ENCODE measurements around the gene DYNC2H1.

Gene DYNC2H1

GRCh38 chr11:103413266-103413888, 304.2 kb downstream of the DYNC2H1 start:
- Histone ChIP-seq H3K4me1 (ENCODE audit: insufficient read depth, low read length) (no peaks in the 10 kb centered on the region), H3K4me3 (ENCODE audit: low read length) (no peak overlapping the region), H3K9ac (ENCODE audit: low read depth, low read length) (no peak overlapping the region), H3K9me3 (ENCODE audit: insufficient read depth, low read depth, low read length) (no peaks in the 10 kb centered on the region), H3K27me3 (ENCODE audit: insufficient read depth, low read length) (no peaks in the 10 kb centered on the region), H3K36me3 (ENCODE audit: insufficient read depth, low read length) (no peaks in the 10 kb centered on the region), H3K27ac (ENCODE audit: low read depth, low read length) (no peak overlapping the region)
- no CpG with 5 or more reads among the region's 1 CpG for WGBS

- Histone ChIP-seq H3K9ac (ENCODE audit: low read depth, low read length) (no peak overlapping the region), H3K27me3 (ENCODE audit: insufficient read depth, low read length) (no peaks in the 10 kb centered on the region), H3K9me3 (ENCODE audit: insufficient read depth, low read depth, low read length) (no peaks in the 10 kb centered on the region), H3K27ac (ENCODE audit: low read depth, low read length) (no peak overlapping the region), H3K36me3 (ENCODE audit: insufficient read depth, low read length) (no peaks in the 10 kb centered on the region), H3K4me3 (ENCODE audit: low read length) (no peak overlapping the region), H3K4me1 (ENCODE audit: insufficient read depth, low read length) (no peaks in the 10 kb centered on the region)
Measured at GRCh38 chr11:103418014-103418413, 308.8 kb downstream of the DYNC2H1 start.

DNA sequence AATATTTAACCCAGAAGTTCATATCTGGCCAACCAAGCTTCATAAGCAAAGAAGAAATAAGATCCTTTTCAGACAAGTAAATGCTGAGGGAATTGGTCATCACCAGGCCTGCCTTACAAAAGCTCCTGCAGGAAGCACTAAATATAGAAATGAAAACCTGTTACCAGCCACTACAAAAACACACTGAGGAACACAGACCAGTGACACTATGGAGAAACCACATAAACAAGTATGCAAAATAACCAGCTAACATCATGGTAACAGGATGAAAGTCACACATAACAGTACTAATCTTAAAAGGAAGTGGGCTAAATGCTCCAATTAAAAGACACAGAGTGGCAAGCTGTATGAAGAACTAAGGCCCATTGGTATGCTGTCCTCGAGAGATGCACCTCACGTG, 311.4 kb downstream of the DYNC2H1 start:
- Histone ChIP-seq H3K4me3 (ENCODE audit: low read length) (no peak overlapping the region), H3K27me3 (ENCODE audit: insufficient read depth, low read length) (no peaks in the 10 kb centered on the region), H3K4me1 (ENCODE audit: insufficient read depth, low read length) (no peaks in the 10 kb centered on the region), H3K27ac (ENCODE audit: low read depth, low read length) (no peak overlapping the region), H3K36me3 (ENCODE audit: insufficient read depth, low read length) (no peaks in the 10 kb centered on the region), H3K9ac (ENCODE audit: low read depth, low read length) (no peak overlapping the region), H3K9me3 (ENCODE audit: insufficient read depth, low read depth, low read length) (no peaks in the 10 kb centered on the region)
- WGBS: 97% methylated on average over 2 of the region's 2 CpGs

- no peak overlapping the region for H3K4me3 ChIP-seq (ENCODE audit: low read length)
- H3K27ac ChIP-seq (ENCODE audit: low read depth, low read length): no peak overlapping the region
- no peaks in the 10 kb centered on the region for H3K9me3 ChIP-seq (ENCODE audit: insufficient read depth, low read depth, low read length)
- WGBS: 92% methylated on average over 6 of the region's 6 CpGs
- no peak overlapping the region for H3K9ac ChIP-seq (ENCODE audit: low read depth, low read length)
- H3K27me3 ChIP-seq (ENCODE audit: insufficient read depth, low read length): no peaks in the 10 kb centered on the region
- H3K36me3 ChIP-seq (ENCODE audit: insufficient read depth, low read length): no peaks in the 10 kb centered on the region
- no peaks in the 10 kb centered on the region; the same call in 1 of the 2 replicates for H3K4me1 ChIP-seq (ENCODE audit: insufficient read depth, low read length)
Measured at GRCh38 chr11:103433386-103434072, 324.3 kb downstream of the DYNC2H1 start.

DNA sequence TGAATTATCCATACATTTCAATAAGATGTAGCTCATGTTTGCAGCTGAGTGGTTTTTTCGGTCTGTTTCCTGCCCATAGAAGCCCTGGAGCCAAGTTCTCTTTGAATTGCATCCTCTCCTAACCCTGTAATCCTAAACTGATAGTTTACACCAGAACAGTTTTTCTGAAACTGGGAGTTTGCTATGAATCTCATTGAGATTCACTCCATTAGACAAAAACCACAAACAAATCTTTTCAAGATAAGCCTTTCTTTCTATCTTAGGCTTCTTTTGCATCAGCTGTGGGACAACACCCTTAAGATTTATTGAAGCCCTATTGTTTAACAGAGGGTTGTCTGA, 324.8 kb downstream of the DYNC2H1 start:
- Histone ChIP-seq H3K9me3 (ENCODE audit: insufficient read depth, low read depth, low read length) (no peaks in the 10 kb centered on the region), H3K9ac (ENCODE audit: low read depth, low read length) (no peak overlapping the region), H3K27ac (ENCODE audit: low read depth, low read length) (no peak overlapping the region), H3K36me3 (ENCODE audit: insufficient read depth, low read length) (no peaks in the 10 kb centered on the region), H3K4me3 (ENCODE audit: low read length) (no peak overlapping the region), H3K4me1 (ENCODE audit: insufficient read depth, low read length) (no peaks in the 10 kb centered on the region; the same call in 1 of the 2 replicates), H3K27me3 (ENCODE audit: insufficient read depth, low read length) (no peaks in the 10 kb centered on the region)
- WGBS: 37% methylated on average over 1 of the region's 1 CpG

DNA sequence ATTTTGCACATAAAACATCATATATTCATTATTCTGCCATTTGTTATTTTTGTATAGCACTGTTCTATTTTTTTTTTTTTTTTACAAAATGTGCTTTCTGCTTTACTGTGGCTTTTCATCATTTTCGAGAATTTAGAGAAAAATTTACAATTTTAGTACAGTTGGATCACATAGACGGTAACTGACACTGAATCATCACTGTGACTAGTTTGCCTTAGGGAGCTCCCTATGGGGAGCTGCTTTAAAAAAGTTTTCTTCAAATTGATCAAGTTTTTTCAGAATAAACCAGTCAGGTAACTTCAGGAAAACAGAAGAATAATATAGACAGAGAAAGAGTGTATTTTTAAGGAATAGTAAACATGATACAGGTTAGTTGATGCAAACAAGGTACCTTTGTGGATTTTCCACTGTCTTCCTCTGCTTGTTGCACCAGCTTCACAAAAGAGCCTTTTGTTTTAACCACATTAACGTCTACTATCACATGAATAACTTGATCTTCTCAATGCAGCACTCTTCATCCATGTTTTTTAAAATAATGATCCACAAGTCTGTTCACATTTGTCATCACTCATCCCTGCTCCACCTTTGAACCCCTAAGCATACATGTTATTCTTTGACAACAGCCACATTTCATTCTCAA, 327.0 kb downstream of the DYNC2H1 start:
- 90% methylated on average over 3 of the region's 3 CpGs for WGBS
- Histone ChIP-seq H3K27me3 (ENCODE audit: insufficient read depth, low read length) (no peaks in the 10 kb centered on the region), H3K4me3 (ENCODE audit: low read length) (no peak overlapping the region), H3K9ac (ENCODE audit: low read depth, low read length) (no peak overlapping the region), H3K4me1 (ENCODE audit: insufficient read depth, low read length) (no peaks in the 10 kb centered on the region; the same call in 1 of the 2 replicates), H3K9me3 (ENCODE audit: insufficient read depth, low read depth, low read length) (no peaks in the 10 kb centered on the region), H3K27ac (ENCODE audit: low read depth, low read length) (no peak overlapping the region), H3K36me3 (ENCODE audit: insufficient read depth, low read length) (no peaks in the 10 kb centered on the region)

GRCh38 chr11:103441021-103441420, 331.8 kb downstream of the DYNC2H1 start:
- H3K9ac ChIP-seq (ENCODE audit: low read depth, low read length): no peak overlapping the region
- H3K27me3 ChIP-seq (ENCODE audit: insufficient read depth, low read length): no peaks in the 10 kb centered on the region
- no peaks in the 10 kb centered on the region; the same call in 1 of the 2 replicates for H3K4me1 ChIP-seq (ENCODE audit: insufficient read depth, low read length)
- H3K4me3 ChIP-seq (ENCODE audit: low read length): no peak overlapping the region
- H3K36me3 ChIP-seq (ENCODE audit: insufficient read depth, low read length): no peaks in the 10 kb centered on the region
- H3K27ac ChIP-seq (ENCODE audit: low read depth, low read length): no peak overlapping the region
- WGBS: 93% methylated on average over 5 of the region's 5 CpGs
- H3K9me3 ChIP-seq (ENCODE audit: insufficient read depth, low read depth, low read length): no peaks in the 10 kb centered on the region

DNA sequence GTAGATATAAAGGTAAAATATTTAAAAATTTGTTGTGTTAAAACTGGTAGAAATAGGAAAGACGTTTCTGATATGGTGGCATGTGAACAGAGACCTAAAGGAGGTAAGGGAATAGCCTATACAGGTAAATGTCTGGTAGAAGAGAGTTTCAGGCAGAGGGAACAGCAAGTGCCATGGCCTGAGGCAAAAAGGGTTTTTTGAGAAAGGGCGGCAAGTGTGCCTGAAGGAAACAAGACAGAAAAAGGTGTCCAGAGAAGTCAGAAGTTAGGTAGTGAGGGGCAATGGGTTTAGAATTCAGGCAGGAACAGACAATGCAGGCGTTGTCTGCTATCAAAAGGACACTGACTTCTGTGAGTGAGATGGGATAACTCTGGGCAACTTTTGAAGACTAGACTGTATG, 339.7 kb downstream of the DYNC2H1 start:
- H3K9ac ChIP-seq (ENCODE audit: low read depth, low read length): no peak overlapping the region
- 70% methylated on average over 3 of the region's 3 CpGs for WGBS
- H3K36me3 ChIP-seq (ENCODE audit: insufficient read depth, low read length): no peaks in the 10 kb centered on the region
- H3K27ac ChIP-seq (ENCODE audit: low read depth, low read length): no peak overlapping the region
- no peaks in the 10 kb centered on the region for H3K9me3 ChIP-seq (ENCODE audit: insufficient read depth, low read depth, low read length)
- no peaks in the 10 kb centered on the region for H3K27me3 ChIP-seq (ENCODE audit: insufficient read depth, low read length)
- H3K4me3 ChIP-seq (ENCODE audit: low read length): no peak overlapping the region
- peaks cover 4% of the 10 kb centered on the region; the same call in 1 of the 2 replicates for H3K4me1 ChIP-seq (ENCODE audit: insufficient read depth, low read length)

- Histone ChIP-seq H3K27ac (ENCODE audit: low read depth, low read length) (no peak overlapping the region), H3K9me3 (ENCODE audit: insufficient read depth, low read depth, low read length) (no peaks in the 10 kb centered on the region), H3K4me1 (ENCODE audit: insufficient read depth, low read length) (peaks cover 4% of the 10 kb centered on the region; the same call in 1 of the 2 replicates), H3K27me3 (ENCODE audit: insufficient read depth, low read length) (no peaks in the 10 kb centered on the region), H3K4me3 (ENCODE audit: low read length) (no peak overlapping the region), H3K36me3 (ENCODE audit: insufficient read depth, low read length) (no peaks in the 10 kb centered on the region), H3K9ac (ENCODE audit: low read depth, low read length) (no peak overlapping the region)
- 86% methylated on average over 3 of the region's 4 CpGs for WGBS
Measured at GRCh38 chr11:103450241-103450640, 341.0 kb downstream of the DYNC2H1 start.

DNA sequence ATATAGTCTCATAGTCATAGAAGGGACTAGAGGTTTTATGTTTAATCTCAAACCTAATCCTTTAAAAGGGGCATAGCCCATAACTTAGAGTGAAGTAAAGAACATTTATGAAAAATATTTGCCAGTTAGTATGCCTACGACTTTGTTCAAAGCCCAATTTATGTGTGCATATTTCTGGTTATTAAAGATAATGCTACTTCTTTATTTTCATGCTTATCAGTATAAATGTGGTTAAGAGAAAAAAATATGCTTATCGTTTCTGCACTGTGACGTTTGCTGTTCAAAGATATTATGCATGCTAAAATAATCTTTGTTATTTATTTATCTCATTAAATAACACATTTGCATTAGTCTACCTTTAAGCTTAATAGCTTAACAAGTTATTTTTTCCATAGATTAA, 343.9 kb downstream of the DYNC2H1 start:
- Histone ChIP-seq H3K9ac (ENCODE audit: low read depth, low read length) (no peak overlapping the region), H3K4me3 (ENCODE audit: low read length) (no peak overlapping the region), H3K27ac (ENCODE audit: low read depth, low read length) (no peak overlapping the region), H3K4me1 (ENCODE audit: insufficient read depth, low read length) (peaks cover 4% of the 10 kb centered on the region; the same call in 1 of the 2 replicates), H3K36me3 (ENCODE audit: insufficient read depth, low read length) (no peaks in the 10 kb centered on the region; the same call in 1 of the 2 replicates), H3K9me3 (ENCODE audit: insufficient read depth, low read depth, low read length) (no peaks in the 10 kb centered on the region), H3K27me3 (ENCODE audit: insufficient read depth, low read length) (no peaks in the 10 kb centered on the region)
- 92% methylated on average over 1 of the region's 3 CpGs for WGBS

DNA sequence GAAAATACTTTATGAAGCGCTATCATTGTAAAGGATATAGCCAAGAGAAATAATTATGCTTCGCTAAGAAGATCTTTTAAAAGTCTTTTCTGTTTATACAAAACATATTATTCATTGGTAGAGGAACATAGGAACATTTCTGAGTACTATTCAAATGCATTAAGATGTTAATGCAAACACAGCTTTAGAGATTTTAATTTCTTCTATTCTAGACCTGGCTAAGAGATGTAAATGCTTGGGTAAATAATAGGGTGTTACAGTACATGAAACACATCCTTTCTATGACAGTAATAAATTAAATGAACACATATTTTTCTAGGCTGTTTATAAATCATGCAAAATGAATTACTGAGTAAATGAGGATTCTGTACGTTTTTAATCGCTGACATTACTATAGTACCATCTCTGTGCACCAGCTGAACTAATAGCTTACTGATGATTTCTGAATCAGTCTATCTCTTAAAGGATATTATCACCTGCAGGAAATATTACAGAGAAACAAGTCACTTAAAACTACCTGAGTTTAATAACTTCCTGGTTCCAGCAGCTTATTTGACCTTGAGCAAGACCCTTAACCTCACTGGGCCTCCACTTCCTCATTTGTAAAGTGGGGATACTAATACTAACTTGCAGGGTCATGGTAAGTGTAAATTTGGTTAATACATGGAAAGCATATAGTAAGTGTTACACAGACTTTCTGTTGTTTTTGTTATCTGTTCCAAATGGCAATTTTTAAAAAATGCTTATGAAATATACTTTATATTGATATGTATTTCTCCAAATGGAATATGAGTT, 344.9 kb downstream of the DYNC2H1 start:
- Histone ChIP-seq H3K36me3 (ENCODE audit: insufficient read depth, low read length) (no peaks in the 10 kb centered on the region; the same call in 1 of the 2 replicates), H3K27me3 (ENCODE audit: insufficient read depth, low read length) (no peaks in the 10 kb centered on the region), H3K4me3 (ENCODE audit: low read length) (no peak overlapping the region), H3K9me3 (ENCODE audit: insufficient read depth, low read depth, low read length) (no peaks in the 10 kb centered on the region), H3K4me1 (ENCODE audit: insufficient read depth, low read length) (0 out of 2 replicates have a peak, but pooled peaks cover 4% of the 10 kb centered on the region), H3K27ac (ENCODE audit: low read depth, low read length) (no peak overlapping the region), H3K9ac (ENCODE audit: low read depth, low read length) (no peak overlapping the region)
- 93% methylated on average over 2 of the region's 4 CpGs for WGBS

All from HUES64 (cell line).